HPDE6-E6E7 (cell line): ENCODE measurements around the gene GMIP.
A peak's percentile ranks its signal among the peaks of the same experiment; 100 is the strongest.
"Not testable (repeated sequence)": the region's sequence is repeated elsewhere in the genome, so short reads cannot be mapped to it uniquely, and the experiment has no call there.

Source experiments
- DNase-seq: peaks from one replicate; pipeline ENCODE4 v3.0.0; 2011; ENCODE audit warnings: missing footprints; ENCODE audit errors: extremely low spot score

The GMIP gene

GRCh38 chr19:19610376-19611202, 32.9 kb downstream of the GMIP start:
- DNase-seq: no peak

DNA sequence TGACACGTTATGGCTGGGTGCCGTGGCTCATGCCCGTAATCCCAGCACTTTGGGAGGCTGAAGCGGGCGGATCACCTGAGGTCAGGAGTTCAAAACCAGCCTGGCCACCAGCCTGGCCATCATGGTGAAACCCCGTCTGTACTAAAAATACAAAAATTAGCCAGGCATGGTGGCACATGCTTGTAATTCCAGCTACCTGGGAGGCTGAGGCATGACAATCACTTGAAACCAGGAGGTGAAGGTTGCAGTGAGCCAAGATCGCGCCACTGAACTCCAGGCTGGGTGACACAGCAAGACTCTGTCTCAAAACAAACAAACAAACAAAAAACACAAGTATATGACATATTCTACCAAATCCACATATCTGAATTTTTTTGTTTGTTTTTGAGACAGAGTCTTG, 36.8 kb downstream of the GMIP start:
- DNase-seq: not testable (repeated sequence)

- DNase-seq: peak; percentile 91
Measured at GRCh38 chr19:19606021-19606420, 37.4 kb downstream of the GMIP start.

DNA sequence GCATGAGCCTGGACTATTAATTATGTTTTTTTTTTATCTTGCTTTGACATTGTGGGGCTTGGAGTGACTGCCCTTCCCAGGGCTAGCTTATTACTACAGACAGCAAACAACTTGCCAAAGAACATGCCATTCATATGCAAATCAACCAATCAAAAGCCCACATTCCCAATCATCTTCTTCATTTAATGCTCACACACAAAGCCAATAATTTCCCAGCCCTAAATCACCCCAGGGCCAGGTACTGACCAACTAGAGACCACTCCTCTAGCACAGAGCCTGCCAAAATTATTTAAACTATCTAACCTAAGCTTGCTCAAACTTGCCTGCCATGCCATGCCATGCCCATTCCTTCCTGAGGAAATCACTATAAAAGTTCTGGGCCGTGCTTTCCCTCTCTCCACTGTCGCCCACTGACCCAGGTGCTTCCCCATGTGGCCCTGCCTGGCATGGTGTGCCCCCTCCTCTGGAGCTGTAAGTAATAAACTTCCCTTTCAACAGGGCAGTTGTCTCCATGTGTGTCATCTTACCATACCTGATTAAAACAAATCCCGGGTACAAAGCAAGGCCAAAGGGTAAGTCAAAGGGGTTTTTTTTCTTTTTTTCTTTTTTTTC, 40.6 kb downstream of the GMIP start:
- no peak for DNase-seq

DNA sequence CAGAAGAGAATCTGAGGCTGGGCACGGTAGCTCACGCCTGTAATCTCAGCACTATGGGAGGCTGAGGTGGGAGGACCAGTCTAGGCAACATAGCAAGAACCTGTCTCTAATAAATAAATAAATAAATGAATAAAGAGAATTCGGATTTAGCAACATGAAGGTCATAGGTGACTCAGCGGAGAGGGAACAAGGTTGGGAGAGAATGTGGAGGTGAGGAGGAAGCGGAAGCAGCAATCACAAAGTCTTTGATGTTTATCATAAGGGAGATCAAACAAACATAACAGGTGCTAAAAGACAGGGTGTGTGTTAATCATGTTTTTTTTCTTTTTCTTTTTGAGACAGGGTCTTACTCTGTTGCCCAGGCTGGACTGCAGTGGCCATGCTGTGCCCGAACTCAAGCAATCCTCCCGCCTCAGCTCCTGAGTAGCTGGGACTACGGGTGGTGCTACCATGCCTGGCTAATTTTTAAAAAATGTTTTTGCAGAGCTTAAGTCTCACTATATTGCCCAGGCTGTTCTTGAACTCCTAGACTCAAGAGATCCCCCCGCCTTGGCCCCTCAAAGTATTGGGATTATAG, 41.2 kb downstream of the GMIP start:
- DNase-seq: no peak

- no peak for DNase-seq
Measured at GRCh38 chr19:19600793-19601330, 42.6 kb downstream of the GMIP start.

DNA sequence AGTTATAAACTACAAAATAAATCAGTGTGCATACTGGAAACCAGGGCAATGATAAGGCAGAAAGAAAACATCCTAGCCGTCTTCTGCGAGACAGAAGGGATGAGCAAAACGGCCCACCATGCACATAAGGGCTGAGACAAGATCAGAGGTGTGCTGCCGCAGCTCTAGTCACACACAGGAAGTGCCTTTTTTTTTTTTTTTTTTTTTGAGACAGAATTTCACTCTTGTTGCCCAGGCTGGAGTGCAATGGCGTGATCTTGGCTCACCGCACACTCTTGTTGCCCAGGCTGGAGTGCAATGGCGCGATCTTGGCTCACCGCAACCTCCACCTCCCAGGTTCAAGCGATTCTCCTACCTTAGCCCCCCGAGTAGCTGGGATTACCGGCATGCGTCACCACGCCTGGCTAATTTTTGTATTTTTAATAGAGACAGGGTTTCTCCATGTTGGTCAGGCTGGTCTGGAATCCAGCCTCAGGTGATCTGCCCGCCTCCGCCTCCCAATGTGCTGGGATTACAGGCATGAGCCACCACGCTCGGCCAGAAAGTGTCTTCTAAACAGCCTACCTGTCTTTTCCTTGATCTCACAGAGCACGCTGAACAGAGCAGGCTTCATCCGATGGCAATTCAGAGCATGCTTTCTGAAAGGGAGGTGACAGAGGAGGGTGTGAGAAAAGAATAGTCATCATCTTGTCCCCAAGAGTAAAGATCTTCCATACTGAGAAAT, 44.6 kb downstream of the GMIP start:
- not testable (repeated sequence) for DNase-seq

GRCh38 chr19:19597809-19598306, 45.6 kb downstream of the GMIP start:
- no peak for DNase-seq

DNA sequence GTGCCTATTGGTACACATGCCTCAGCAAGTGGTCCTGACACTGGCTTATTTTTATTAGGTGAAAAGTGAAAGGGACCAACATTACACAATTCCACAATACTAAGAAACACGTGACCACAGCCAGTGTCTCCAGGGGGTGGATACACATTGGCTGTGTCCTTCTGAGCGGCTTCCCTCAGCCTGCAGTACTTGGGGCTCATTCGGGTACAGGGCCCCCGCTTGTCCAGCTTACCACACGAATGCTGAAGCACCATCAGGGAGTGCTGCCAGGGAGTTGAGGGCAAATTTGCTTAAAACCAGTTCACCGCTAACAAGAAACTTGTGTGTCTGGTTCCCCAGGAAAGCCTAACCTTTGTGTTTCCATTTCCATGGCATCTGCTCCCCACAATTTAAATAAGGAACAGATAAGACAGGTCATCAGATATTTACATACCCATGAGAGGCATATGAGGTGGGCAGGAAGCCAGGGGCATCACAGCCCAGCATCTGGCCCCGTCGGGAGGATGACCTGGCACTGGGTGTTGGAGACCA, 48.2 kb downstream of the GMIP start:
- DNase-seq: no peak

- DNase-seq: no peak
Measured at GRCh38 chr19:19594381-19594780, 49.1 kb downstream of the GMIP start.

GRCh38 chr19:19592690-19593089, 50.8 kb downstream of the GMIP start:
- no peak for DNase-seq

DNA sequence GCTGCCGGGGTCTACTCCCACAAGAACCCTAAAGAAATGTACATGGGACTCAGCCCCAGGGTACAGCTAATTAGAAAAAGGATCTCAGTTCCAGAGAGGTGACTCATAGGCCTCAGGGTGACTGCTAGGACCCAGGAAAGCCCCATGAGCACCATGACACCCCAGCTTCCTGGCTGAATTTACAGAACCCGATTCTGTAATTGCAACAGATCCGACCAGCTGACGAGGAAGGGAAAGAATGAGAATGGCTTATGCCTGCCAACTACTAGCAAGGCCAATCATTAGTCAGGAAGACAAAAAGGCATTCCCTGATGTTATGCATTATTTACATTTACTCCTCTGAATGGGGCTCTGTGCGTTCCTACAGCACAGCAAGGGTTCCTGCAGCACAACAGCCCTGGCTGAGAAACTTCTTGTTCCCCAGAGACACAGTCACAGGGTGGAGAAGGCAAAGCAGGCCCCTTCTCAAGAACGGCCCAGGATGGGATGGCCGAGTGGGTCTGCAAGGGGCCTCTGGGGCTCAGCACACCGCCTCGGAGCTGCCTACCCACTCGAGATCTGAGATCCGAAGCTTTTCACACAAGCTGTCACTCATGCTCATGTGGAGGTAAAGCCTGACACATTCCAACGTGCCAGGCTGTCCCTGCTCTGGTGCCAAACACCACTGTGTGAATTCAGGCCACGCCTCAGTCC, 52.2 kb downstream of the GMIP start:
- DNase-seq: peak; percentile 96

DNA sequence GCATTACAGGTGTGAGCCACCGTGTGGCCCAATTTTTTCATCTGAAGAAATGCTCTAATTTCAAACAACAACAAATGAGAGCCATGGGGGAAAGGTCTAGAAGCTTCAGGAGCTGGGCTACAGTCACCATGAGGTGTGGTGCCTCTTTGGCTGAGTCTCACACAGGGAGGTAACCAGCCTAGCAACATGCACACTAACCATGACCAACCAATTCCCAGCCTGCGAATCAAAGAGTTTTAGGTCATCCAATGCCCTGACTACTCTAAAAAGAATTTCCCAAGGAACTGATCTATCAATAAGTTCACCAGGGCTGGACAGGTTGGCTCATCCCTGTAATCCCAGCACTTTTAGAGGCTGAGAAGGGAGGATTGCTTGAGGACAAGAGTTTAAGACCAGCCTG, 54.9 kb downstream of the GMIP start:
- DNase-seq: no peak

GRCh38 chr19:19587771-19588170, 55.7 kb downstream of the GMIP start:
- DNase-seq: no peak

DNA sequence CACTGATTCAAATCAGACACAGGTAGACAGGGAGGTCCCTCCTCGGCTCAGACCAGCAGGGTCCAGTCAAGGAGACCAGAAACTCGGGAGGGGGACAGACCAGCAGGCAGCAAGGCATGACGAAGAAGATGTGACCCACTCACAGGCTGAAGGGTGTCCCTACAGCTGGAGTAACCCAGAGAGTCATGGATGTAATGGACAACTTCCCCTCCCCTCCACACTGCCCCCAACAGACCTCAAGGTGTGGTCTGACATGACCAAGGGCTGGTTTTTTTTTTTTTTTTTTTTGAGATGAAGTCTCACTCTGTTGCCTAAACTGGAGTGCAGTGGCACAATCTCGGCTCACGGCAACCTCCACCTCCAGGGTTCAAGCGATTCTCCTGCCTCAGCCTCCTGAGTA, 59.1 kb downstream of the GMIP start:
- no peak for DNase-seq

DNA sequence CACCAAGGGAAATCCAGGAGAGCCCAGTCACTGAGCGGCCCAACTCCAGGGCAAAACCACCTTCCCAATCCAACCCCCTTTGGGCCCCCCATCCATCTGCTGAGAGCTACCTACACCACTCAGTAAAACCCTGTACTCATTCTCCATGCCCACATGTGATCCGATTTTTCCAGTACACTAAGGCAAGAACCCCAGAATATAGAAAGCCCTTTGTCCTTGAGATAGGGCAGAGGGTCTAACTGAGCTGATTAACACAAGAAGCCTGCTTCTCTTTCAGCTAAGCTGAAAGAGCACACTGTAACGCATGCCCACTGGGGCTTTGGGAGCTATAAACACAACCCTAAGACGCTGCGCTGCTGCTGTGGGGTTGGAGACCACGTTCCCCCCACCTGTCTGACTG, 61.0 kb downstream of the GMIP start:
- no peak for DNase-seq

GRCh38 chr19:19581391-19581790, 62.1 kb downstream of the GMIP start:
- DNase-seq: no peak

GRCh38 chr19:19580418-19580817, 63.0 kb downstream of the GMIP start:
- no peak for DNase-seq

- DNase-seq: no peak
Measured at GRCh38 chr19:19579533-19580361, 63.7 kb downstream of the GMIP start.
